Activated T-cell treated with anti-CD3 and anti-CD28 coated beads, Interleukin-2, amount 50 U/mL, for 48 hours (primary cell): ENCODE data around the gene FLRT2.
A peak's percentile ranks its signal among the peaks of the same experiment; 100 is the strongest.

Source experiments
- DNase-seq, 2 experiments: peaks; one replicate each; pipeline ENCODE4 v3.0.0-alpha.2; 2020

Gene FLRT2

GRCh38 chr14:85531587-85532373, 1.8 kb downstream of the FLRT2 start:
- DNase-seq: peak; percentile 21

DNA sequence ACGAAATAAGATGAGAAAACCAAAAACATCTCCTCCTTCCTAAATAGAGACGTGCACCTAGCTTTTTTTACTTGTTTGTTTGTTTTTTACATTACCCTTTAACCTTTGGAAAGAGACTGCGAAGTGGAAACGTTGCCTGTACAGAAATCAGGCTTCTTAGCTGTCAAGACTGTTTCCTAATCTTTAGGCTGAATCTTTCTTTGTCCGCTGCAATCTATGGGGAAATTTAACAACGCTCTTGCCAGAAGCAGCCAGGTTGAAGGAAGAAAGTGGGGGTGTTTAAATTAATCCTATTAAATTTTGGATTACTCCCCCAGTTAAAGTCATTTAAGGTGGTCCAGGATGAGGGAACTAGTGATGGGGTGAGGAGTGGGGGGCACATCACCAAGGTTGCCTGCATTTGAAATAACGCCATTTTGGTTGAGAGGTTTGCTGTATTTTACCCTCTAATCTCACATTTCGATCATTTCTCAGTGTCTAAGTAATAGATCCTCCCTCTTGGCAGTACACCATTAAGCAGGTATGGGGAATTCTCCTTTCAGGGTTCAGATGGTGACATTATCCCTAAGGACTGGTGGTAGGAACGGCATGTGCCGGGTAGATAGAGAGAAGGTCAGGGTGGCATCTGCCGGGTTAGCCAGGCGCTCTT, 2.6 kb downstream of the FLRT2 start:
- DNase-seq: no peak

DNA sequence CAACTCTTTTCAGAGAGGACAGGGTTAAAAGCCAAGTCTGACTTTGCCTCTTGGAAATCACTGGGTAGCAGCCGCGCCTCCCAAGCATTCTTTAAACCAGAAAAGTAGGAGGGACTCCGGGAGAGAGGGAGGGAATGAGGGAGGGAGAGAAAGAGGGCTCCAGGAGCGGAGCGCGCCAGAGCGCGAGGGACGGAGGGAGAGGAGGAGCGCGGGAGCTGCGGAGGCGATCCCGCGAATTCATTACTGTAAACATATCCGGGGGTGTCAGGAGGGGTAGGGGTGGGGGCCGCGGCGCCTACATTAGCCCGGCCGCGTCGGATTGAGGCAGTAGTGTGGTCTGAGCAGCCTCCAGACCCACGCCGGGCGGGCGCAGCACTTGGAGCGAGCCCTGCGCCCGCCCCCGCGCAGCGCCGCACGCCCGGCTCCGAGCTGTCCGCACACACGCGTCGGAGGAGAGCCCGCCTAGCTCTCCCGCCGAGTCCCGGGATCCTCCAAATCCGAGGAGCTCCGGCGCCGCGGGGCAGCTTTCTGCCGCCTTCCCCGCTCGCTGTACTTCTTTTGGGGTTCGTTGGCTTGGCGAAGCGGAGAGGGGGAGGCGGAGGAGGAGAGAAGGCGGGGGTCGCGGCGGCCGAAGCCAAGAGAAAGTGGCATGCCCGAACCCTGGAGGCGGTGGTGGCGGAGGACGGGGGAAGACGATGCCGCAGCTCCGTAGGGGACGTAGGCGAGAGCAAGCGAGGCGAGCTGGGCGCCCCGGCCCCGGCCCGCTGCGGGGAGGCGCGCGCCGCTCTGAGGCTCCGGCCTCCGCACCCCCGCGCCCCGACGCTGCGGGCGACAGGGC, 3.3 kb downstream of the FLRT2 start:
- DNase-seq: no peak

DNA sequence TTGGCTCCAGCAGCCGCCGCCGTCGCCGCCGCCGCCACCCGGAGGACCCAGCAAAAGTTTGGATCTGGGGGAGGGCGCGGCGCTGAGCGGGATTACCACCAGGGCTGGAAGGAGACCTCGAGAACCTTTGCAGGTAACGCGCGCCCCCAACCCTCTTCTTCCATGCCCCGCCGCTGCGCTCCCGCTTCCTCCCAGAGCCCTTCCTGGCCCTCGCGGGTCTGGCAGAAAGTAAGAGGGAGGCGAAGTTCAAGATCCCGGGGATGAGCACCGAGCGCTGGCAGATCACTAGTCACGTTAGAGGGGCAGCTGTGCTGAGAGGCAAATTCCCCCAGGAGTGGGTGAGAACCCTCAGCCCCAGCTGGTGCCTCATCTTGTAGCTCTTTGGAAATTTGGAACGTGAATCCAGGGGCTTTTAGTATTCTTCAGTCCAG, 3.9 kb downstream of the FLRT2 start:
- DNase-seq: no peak

- DNase-seq: no peak
Observed at GRCh38 chr14:85534458-85535293, 4.7 kb downstream of the FLRT2 start.

DNA sequence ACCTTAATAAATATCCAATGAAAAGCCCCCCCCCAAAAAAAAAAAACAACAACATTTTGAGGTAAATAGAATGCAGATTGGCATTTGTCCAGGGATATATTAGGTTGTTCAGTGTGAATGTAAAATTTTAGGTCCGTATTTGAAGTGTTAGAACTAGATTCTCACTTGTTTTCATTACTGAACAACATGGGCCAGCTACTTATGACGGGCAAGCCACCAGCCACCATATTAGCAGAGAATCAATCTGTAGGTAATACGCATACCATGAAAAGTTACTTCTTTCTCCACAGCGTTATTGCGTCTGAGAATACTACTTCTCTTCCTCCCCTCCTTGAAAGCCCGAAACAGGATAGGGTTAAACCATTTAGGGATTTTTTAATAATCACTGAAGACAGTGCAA, 5.4 kb downstream of the FLRT2 start:
- no peak for DNase-seq

- DNase-seq: no peak
Observed at GRCh38 chr14:85535991-85536832, 6.3 kb downstream of the FLRT2 start.

GRCh38 chr14:85536833-85537190, 6.9 kb downstream of the FLRT2 start:
- no peak for DNase-seq

DNA sequence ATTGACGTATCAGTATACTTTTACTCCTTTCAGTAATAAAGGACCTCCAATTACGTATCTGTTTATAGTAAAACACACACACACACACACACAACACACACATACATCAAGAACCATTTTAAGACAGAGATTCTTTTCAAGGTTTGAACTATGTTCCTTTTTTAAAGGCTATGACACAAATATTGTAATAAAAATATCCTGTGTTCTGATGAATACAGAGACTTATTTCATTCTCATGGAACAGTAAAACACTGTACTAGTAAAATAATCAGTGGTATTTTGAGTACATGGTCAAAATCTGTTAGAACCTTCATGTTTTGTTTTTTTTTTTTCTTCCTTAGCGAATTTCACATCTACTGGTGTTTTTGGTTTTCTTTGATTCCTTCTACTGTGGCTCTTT, 7.6 kb downstream of the FLRT2 start:
- no peak for DNase-seq

GRCh38 chr14:85538636-85539035, 8.7 kb downstream of the FLRT2 start:
- DNase-seq: no peak

DNA sequence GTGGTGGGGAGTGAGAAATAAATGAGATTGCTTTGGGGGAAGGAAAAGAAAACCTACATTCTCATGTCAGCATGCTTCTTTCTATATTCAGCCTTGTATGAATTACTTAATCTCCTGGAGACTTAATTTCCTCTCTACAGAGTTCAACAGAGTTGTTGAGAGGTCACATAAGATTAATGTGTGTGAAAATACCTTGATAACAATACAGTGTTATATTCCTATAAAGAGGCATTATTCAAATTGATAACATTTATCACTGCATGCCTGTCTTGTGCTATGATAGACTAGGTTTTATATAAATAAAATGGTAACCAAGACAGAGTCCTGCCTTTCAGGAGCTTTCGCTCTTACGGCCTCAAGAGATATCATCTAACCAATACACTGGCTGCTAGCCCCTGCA, 9.6 kb downstream of the FLRT2 start:
- no peak for DNase-seq

GRCh38 chr14:85542623-85543022, 12.7 kb downstream of the FLRT2 start:
- DNase-seq: no peak

- no peak for DNase-seq
Observed at GRCh38 chr14:85545738-85546137, 15.8 kb downstream of the FLRT2 start.

- no peak for DNase-seq
Observed at GRCh38 chr14:85546390-85546789, 16.4 kb downstream of the FLRT2 start.

DNA sequence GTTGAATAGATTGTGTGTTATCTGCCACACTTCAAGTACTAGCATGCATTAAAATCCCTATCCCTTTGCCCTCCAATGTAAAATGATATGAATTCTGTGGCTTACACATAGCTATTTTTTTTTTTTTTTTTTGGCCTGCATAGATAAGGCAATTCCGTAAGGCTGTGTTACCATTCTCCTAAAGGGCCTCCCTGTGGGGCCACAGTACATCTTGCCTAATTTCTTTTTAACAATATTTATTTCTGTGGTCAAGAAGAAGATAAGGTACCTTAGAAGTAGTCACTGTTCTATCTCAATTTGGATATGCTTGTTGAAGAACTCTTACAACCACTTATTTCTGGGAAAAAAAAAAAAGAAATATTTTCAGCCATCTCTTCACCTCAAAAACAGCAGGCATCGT, 19.8 kb downstream of the FLRT2 start:
- DNase-seq: no peak

DNA sequence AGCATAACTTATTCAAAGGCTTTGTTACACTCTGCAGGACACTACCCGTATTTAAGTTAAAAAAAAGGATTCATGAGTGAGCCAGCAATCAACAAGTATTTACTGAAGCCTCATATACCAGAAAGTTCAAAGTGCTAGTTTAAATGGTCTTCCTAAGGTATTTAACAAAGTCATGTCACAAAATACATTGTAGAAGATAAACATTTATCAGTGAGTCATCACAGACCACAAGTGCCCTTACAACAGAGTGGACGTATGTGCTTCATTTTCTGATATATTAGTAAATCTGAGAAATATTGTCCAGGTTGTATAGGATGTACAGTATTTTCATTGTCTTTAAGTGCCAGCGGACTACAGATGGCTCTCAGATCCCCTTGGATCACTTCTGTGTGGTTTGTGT, 24.2 kb downstream of the FLRT2 start:
- no peak for DNase-seq

- no peak for DNase-seq
Observed at GRCh38 chr14:85556267-85556666, 26.3 kb downstream of the FLRT2 start.

- no peak for DNase-seq
Observed at GRCh38 chr14:85558505-85558904, 28.6 kb downstream of the FLRT2 start.

DNA sequence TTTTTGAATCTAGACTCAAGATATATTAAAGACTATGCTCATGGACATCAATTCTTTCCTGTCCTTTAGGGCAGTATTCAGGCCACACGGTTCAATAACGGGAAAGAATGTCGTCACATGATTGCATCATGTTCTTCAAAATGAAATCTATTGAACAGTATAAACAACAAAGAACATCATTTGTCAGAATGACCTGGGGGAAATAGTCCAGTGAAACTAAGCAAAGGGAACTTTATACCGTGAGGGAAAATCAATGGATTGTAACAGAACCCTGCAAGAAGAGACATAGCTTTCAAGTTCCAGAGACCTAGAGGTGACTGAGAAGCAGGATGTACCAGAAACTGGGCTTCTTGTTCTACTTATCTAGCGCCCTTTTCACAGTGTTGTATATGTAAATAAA, 32.7 kb downstream of the FLRT2 start:
- DNase-seq: no peak

GRCh38 chr14:85564841-85565527, 35.0 kb downstream of the FLRT2 start:
- no peak for DNase-seq

DNA sequence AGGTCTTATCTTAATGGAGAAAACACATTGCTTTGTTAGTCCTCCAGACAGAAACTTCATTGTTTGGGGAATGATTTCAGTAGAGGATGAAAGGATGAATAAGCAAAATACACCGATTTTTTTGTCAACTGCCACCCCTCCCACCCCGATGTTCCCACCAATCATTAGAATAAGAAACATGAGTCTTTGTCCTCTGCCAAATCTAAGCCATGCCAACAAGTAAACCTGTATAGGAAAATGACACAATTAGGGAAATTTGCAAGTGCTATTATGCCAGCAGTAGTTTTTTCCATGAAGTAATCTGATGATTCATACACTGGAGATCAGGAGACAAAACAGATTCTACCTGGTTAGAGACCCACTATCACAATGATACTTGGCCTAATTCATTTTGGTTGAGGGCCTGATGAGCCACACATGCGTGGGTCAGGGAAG, 35.9 kb downstream of the FLRT2 start:
- no peak for DNase-seq
